GM23338 (cell line): Measurements from ENCODE around the gene GPRC5D. TPM values are rescaled to one million over a fixed set of nuclear protein-coding genes. Genes with fewer than 3 reads are reported as not detected.

Experiments
- ATAC-seq: fragments of 200-7000 bp; cut with Tn5 transposase; 3 replicates; pipeline ENCODE4 v1.9.1; 2020
- DNase-seq: peaks from one replicate; pipeline ENCODE4 v3.0.0-alpha.2; 2015; ENCODE audit warnings: low spot score
- H2AFZ ChIP-seq: fragments of 200-600 bp; sonication (generic); 2 replicates; pipeline ENCODE4 v1.8.0; 2016; ENCODE audit warnings: antibody characterized with exemption, mild to moderate bottlenecking, moderate library complexity
- H3F3A ChIP-seq: fragments of 200-600 bp; sonication (generic); replicated peaks from 2 replicates; pipeline ENCODE4 v1.8.0; 2017; ENCODE audit warnings: antibody characterized with exemption, mixed run types, low read depth
- H3K27ac ChIP-seq: fragments of 200-600 bp; sonication (generic); 2 replicates; pipeline ENCODE4 v1.6.1; 2016; ENCODE audit warnings: low read depth
- H3K27me3 ChIP-seq: fragments of 200-600 bp; sonication (generic); 2 replicates; pipeline ENCODE4 v1.8.0; 2016; ENCODE audit warnings: mild to moderate bottlenecking, mixed run types, moderate library complexity; ENCODE audit not compliant: insufficient read depth
- H3K36me3 ChIP-seq: fragments of 200-600 bp; sonication (generic); 2 replicates; pipeline ENCODE4 v1.8.0; 2016; ENCODE audit warnings: mild to moderate bottlenecking; ENCODE audit not compliant: insufficient read depth
- H3K4me1 ChIP-seq: fragments of 200-600 bp; sonication (generic); 2 replicates; pipeline ENCODE4 v1.8.0; 2016; ENCODE audit warnings: mild to moderate bottlenecking, moderate library complexity; ENCODE audit not compliant: insufficient read depth
- H3K4me2 ChIP-seq: fragments of 200-600 bp; sonication (generic); 2 replicates; pipeline ENCODE4 v1.7.1; 2017; ENCODE audit warnings: mixed run types
- H3K4me3 ChIP-seq: fragments of 200-600 bp; sonication (generic); 2 replicates; pipeline ENCODE4 v1.6.1; 2016; ENCODE audit warnings: mixed run types
- H3K79me2 ChIP-seq: fragments of 200-600 bp; sonication (generic); replicated peaks from 2 replicates; pipeline ENCODE4 v1.8.0; 2017; ENCODE audit warnings: mild to moderate bottlenecking; ENCODE audit not compliant: insufficient read depth
- H3K9me2 ChIP-seq: fragments of 200-600 bp; sonication (generic); 2 replicates; pipeline ENCODE4 v1.8.0; 2017; ENCODE audit not compliant: insufficient read depth
- H4K20me1 ChIP-seq: fragments of 200-600 bp; sonication (generic); replicated peaks from 2 replicates; pipeline ENCODE4 v1.8.0; 2017; ENCODE audit warnings: mild to moderate bottlenecking; ENCODE audit not compliant: insufficient read depth
- H3K27ac Mint-ChIP-seq: 2 replicates; pipeline ENCODE4 v1.8.0; 2020; ENCODE audit warnings: inconsistent platforms, mild to moderate bottlenecking, moderate library complexity, mixed read lengths
- H3K27me3 Mint-ChIP-seq: 3 replicates; pipeline ENCODE4 v1.8.0; 2022; ENCODE audit warnings: low read depth, mild to moderate bottlenecking, moderate library complexity, mixed read lengths, inconsistent platforms; ENCODE audit not compliant: insufficient read depth, poor library complexity
- H3K36me3 Mint-ChIP-seq: 3 replicates; pipeline ENCODE4 v1.8.0; 2021; ENCODE audit warnings: low read depth, mild to moderate bottlenecking, inconsistent platforms, moderate library complexity, mixed read lengths
- H3K4me1 Mint-ChIP-seq: 3 replicates; pipeline ENCODE4 v1.8.0; 2020; ENCODE audit warnings: mild to moderate bottlenecking, inconsistent platforms, mixed read lengths
- H3K4me3 Mint-ChIP-seq: 3 replicates; pipeline ENCODE4 v1.8.0; 2021; ENCODE audit warnings: moderate library complexity, mild to moderate bottlenecking, inconsistent platforms, mixed read lengths
- H3K9me3 Mint-ChIP-seq: 3 replicates; pipeline ENCODE4 v1.8.0; 2020; ENCODE audit warnings: moderate library complexity, mild to moderate bottlenecking, inconsistent platforms, mixed read lengths
- NANOG ChIP-seq: IDR thresholded peaks from 2 replicates; pipeline ENCODE4 v1.6.1; 2016; ENCODE audit warnings: antibody characterized with exemption, borderline replicate concordance
- POLR2AphosphoS5 ChIP-seq: IDR thresholded peaks from 2 replicates; pipeline ENCODE4 v1.6.1; 2016; ENCODE audit warnings: antibody characterized with exemption, low read depth
- STAT1 ChIP-seq: IDR thresholded peaks from one replicate; pipeline ENCODE4 v1.6.1; 2016; ENCODE audit warnings: antibody characterized with exemption; ENCODE audit not compliant: unreplicated experiment
- ZNF331 ChIP-seq: fragments of 250-450 bp; sonication (Bioruptor Pico); IDR thresholded peaks from 2 replicates; pipeline ENCODE4 v1.5.0; 2020; ENCODE audit warnings: low read depth, mild to moderate bottlenecking, moderate library complexity
- polyA plus RNA-seq: library from polyadenylated mRNA; unstranded; fragments of >200 nt; fragmentation: Nextera tagmentation; extraction: Ambion mirVana; gene quantifications from 2 replicates; pipeline ENCODE4 v1.2.1, GENCODE V29; 2016
- total RNA-seq: library from RNA; depleted of rRNA; stranded (reverse); fragments of >200 nt; shearing (Covaris generic); gene quantifications from 2 replicates; pipeline ENCODE4 v1.2.3, GENCODE V29; 2014
- TF ChIP-seq, protein P1 (sequence below): IDR thresholded peaks from 2 replicates; pipeline ENCODE4 v1.6.1; 2016; ENCODE audit warnings: antibody characterized with exemption
- TF ChIP-seq, protein P2 (sequence below): IDR thresholded peaks from one replicate; pipeline ENCODE4 v1.6.1; 2018; ENCODE audit warnings: antibody characterized with exemption; ENCODE audit not compliant: unreplicated experiment
- TF ChIP-seq, protein P3 (sequence below), 2 experiments: fragments of 200-600 bp in 1 of 2; sonication (generic) in 1 of 2; conservative IDR thresholded peaks; 2 replicates each; pipeline versions ENCODE4 v1.5.1 to v1.6.1; 2016 to 2017; ENCODE audit warnings: antibody characterized with exemption in 2 of 2, low read depth in 2 of 2, mild to moderate bottlenecking in 2 of 2, moderate library complexity in 1 of 2

Gene GPRC5D
- total and polyA plus RNA-seq, 2 experiments from 2014 or later: not detected

DNA sequence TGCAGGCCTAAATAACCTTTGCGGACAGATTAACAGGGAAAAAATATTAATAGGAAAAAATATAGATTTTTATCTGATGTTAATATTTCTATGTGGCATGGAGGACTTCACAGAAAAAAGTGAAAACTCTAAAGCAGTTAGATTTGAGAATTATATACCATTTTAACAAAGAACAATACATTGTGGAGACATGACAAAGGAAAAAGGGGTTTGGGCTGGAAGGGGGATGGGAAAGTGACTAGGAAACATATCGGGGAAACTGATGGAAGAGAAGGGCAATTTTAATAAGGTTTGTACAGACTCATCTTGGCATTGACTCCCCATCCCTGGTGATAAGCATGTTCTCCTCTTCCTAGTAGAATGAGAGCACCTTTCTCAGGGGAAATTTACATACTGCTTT, 21.0 kb upstream of the GPRC5D start (continued):
- TF ChIP-seq NANOG (no peak), ZNF331 (CRISPR knock-in tag) (no peak)
- TF ChIP-seq, protein P1, sequence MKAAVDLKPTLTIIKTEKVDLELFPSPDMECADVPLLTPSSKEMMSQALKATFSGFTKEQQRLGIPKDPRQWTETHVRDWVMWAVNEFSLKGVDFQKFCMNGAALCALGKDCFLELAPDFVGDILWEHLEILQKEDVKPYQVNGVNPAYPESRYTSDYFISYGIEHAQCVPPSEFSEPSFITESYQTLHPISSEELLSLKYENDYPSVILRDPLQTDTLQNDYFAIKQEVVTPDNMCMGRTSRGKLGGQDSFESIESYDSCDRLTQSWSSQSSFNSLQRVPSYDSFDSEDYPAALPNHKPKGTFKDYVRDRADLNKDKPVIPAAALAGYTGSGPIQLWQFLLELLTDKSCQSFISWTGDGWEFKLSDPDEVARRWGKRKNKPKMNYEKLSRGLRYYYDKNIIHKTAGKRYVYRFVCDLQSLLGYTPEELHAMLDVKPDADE: no peak
- TF ChIP-seq, protein P2, sequence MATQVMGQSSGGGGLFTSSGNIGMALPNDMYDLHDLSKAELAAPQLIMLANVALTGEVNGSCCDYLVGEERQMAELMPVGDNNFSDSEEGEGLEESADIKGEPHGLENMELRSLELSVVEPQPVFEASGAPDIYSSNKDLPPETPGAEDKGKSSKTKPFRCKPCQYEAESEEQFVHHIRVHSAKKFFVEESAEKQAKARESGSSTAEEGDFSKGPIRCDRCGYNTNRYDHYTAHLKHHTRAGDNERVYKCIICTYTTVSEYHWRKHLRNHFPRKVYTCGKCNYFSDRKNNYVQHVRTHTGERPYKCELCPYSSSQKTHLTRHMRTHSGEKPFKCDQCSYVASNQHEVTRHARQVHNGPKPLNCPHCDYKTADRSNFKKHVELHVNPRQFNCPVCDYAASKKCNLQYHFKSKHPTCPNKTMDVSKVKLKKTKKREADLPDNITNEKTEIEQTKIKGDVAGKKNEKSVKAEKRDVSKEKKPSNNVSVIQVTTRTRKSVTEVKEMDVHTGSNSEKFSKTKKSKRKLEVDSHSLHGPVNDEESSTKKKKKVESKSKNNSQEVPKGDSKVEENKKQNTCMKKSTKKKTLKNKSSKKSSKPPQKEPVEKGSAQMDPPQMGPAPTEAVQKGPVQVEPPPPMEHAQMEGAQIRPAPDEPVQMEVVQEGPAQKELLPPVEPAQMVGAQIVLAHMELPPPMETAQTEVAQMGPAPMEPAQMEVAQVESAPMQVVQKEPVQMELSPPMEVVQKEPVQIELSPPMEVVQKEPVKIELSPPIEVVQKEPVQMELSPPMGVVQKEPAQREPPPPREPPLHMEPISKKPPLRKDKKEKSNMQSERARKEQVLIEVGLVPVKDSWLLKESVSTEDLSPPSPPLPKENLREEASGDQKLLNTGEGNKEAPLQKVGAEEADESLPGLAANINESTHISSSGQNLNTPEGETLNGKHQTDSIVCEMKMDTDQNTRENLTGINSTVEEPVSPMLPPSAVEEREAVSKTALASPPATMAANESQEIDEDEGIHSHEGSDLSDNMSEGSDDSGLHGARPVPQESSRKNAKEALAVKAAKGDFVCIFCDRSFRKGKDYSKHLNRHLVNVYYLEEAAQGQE: no peak

DNA sequence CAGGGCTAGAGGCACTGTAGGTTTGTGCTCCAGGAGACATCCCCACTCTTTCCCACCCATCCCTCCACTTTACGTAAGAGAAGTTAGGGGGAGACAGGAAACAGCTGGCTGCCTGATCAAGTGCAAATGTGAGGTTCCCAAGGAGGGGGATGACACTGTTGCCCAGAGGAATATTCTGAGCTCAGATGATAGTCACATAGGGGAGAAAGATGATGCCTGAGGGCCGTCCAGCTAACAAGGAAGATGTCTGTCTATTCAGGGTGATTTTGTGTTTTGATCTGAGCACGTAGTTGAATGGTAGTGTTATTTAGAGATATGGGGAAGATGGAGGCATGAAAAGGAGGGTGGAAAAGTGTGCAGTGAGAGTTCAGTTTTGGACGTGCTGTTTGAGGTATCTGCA, 13.9 kb upstream of the GPRC5D start:
- no peaks in the 10 kb centered on the region for H3K36me3 ChIP-seq
- no peak overlapping the region for H3K4me2 ChIP-seq
- H3K79me2 ChIP-seq: no peaks in the 10 kb centered on the region
- Mint-ChIP-seq H3K4me3 (no peak overlapping the region), H3K9me3 (no peaks in the 10 kb centered on the region; the same call in 2 of the 3 replicates), H3K27me3 (peaks cover 2% of the 10 kb centered on the region), H3K27ac (no peak overlapping the region), H3K36me3 (no peaks in the 10 kb centered on the region; the same call in 2 of the 3 replicates), H3K4me1 (no peaks in the 10 kb centered on the region; the same call in 2 of the 3 replicates)
- no peaks in the 10 kb centered on the region for H3K4me1 ChIP-seq
- H3K27ac ChIP-seq: no peak overlapping the region
- no peak overlapping the region for H3K4me3 ChIP-seq
- H4K20me1 ChIP-seq: no peaks in the 10 kb centered on the region
- no peak overlapping the region for H2AFZ ChIP-seq
- no peaks in the 10 kb centered on the region for H3K9me2 ChIP-seq
- no peaks in the 10 kb centered on the region for H3K27me3 ChIP-seq
- no peaks in the 10 kb centered on the region for H3F3A ChIP-seq
- DNase-seq (no peak), ATAC-seq (no peak)
- TF ChIP-seq, protein P3, sequence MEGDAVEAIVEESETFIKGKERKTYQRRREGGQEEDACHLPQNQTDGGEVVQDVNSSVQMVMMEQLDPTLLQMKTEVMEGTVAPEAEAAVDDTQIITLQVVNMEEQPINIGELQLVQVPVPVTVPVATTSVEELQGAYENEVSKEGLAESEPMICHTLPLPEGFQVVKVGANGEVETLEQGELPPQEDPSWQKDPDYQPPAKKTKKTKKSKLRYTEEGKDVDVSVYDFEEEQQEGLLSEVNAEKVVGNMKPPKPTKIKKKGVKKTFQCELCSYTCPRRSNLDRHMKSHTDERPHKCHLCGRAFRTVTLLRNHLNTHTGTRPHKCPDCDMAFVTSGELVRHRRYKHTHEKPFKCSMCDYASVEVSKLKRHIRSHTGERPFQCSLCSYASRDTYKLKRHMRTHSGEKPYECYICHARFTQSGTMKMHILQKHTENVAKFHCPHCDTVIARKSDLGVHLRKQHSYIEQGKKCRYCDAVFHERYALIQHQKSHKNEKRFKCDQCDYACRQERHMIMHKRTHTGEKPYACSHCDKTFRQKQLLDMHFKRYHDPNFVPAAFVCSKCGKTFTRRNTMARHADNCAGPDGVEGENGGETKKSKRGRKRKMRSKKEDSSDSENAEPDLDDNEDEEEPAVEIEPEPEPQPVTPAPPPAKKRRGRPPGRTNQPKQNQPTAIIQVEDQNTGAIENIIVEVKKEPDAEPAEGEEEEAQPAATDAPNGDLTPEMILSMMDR (conservative IDR thresholded peaks at IDR 0.05; ENCODE audit: low read depth in 2 of 2): no peak
- TF ChIP-seq ZNF331 (CRISPR knock-in tag): no peak
- TF ChIP-seq, protein P1: no peak
- TF ChIP-seq POLR2AphosphoS5: no peak
- TF ChIP-seq, protein P2: no peak
- TF ChIP-seq STAT1: no peak
